B cell (primary cell): ENCODE data around the gene TMEM247.

Experiments used
- EZH2 ChIP-seq: IDR thresholded peaks from 2 replicates; pipeline ENCODE4 v1.6.1; 2012; ENCODE audit warnings: borderline replicate concordance, low read depth, mild to moderate bottlenecking, moderate library complexity, low read length; ENCODE audit not compliant: insufficient read depth, poor library complexity, severe bottlenecking
- TF ChIP-seq, protein P1 (sequence below): fragments of 200-600 bp; IDR thresholded peaks from one replicate; pipeline ENCODE4 v1.8.0; 2022; ENCODE audit warnings: antibody characterized with exemption, mild to moderate bottlenecking

- TF ChIP-seq, protein P1, sequence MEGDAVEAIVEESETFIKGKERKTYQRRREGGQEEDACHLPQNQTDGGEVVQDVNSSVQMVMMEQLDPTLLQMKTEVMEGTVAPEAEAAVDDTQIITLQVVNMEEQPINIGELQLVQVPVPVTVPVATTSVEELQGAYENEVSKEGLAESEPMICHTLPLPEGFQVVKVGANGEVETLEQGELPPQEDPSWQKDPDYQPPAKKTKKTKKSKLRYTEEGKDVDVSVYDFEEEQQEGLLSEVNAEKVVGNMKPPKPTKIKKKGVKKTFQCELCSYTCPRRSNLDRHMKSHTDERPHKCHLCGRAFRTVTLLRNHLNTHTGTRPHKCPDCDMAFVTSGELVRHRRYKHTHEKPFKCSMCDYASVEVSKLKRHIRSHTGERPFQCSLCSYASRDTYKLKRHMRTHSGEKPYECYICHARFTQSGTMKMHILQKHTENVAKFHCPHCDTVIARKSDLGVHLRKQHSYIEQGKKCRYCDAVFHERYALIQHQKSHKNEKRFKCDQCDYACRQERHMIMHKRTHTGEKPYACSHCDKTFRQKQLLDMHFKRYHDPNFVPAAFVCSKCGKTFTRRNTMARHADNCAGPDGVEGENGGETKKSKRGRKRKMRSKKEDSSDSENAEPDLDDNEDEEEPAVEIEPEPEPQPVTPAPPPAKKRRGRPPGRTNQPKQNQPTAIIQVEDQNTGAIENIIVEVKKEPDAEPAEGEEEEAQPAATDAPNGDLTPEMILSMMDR, result no peak
- TF ChIP-seq EZH2, result no peak
Measured at GRCh38 chr2:46519265-46519664, 39.9 kb downstream of the TMEM247 start.
